Measurements from ENCODE around the gene MRPS24. TPM values are rescaled to one million over a fixed set of nuclear protein-coding genes. Genes with fewer than 3 reads are reported as not detected.
"Not testable (repeated sequence)": the region's sequence is repeated elsewhere in the genome, so short reads cannot be mapped to it uniquely, and the experiment has no call there.

MRPS24 gene
- total RNA-seq, 4 donors from 2014 or later: 65.1 to 111 (median 95.6) TPM

DNA sequence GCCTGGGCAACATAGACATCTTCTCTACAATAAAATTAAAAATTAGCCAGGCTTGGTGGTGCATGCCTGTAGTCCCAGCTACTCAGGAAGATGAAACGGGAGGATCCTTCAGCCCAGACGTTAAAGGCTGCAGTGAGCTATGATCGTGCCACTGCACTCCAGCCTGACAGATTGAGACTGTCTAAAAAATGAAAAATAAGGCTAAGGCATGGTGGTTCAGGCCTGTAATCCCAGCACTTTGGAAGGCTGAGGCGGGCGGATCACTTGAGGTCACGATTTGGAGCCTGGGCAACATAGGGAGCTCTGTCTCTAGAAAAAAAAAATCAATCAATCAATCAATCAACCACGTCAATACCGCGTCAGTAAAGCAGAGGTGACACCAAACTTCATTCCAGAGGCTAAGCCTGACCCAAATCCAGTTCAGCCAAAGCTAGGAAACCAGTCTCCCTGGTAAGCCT is 31.1 kb downstream of the MRPS24 start:
- WGBS: 68% methylated on average over 9 of the region's 9 CpGs
- peaks cover 11% of the 10 kb centered on the region for H3K4me1 ChIP-seq
- DNase-seq (ENCODE audit: low spot score in 2 of 2): no peak
- no peaks in the 10 kb centered on the region for H3K27me3 ChIP-seq
- H3K36me3 ChIP-seq: no peaks in the 10 kb centered on the region
- TF ChIP-seq EP300 (IDR thresholded peaks at IDR 0.05) (no peak), POLR2A (IDR thresholded peaks at IDR 0.05) (no peak)
- TF ChIP-seq, protein P1, sequence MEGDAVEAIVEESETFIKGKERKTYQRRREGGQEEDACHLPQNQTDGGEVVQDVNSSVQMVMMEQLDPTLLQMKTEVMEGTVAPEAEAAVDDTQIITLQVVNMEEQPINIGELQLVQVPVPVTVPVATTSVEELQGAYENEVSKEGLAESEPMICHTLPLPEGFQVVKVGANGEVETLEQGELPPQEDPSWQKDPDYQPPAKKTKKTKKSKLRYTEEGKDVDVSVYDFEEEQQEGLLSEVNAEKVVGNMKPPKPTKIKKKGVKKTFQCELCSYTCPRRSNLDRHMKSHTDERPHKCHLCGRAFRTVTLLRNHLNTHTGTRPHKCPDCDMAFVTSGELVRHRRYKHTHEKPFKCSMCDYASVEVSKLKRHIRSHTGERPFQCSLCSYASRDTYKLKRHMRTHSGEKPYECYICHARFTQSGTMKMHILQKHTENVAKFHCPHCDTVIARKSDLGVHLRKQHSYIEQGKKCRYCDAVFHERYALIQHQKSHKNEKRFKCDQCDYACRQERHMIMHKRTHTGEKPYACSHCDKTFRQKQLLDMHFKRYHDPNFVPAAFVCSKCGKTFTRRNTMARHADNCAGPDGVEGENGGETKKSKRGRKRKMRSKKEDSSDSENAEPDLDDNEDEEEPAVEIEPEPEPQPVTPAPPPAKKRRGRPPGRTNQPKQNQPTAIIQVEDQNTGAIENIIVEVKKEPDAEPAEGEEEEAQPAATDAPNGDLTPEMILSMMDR (IDR thresholded peaks at IDR 0.05): no peak
- no peak overlapping the region for H3K27ac ChIP-seq
- H3K4me3 ChIP-seq: peak overlapping the region; percentile 32
- no peaks in the 10 kb centered on the region for H3K9me3 ChIP-seq

DNA sequence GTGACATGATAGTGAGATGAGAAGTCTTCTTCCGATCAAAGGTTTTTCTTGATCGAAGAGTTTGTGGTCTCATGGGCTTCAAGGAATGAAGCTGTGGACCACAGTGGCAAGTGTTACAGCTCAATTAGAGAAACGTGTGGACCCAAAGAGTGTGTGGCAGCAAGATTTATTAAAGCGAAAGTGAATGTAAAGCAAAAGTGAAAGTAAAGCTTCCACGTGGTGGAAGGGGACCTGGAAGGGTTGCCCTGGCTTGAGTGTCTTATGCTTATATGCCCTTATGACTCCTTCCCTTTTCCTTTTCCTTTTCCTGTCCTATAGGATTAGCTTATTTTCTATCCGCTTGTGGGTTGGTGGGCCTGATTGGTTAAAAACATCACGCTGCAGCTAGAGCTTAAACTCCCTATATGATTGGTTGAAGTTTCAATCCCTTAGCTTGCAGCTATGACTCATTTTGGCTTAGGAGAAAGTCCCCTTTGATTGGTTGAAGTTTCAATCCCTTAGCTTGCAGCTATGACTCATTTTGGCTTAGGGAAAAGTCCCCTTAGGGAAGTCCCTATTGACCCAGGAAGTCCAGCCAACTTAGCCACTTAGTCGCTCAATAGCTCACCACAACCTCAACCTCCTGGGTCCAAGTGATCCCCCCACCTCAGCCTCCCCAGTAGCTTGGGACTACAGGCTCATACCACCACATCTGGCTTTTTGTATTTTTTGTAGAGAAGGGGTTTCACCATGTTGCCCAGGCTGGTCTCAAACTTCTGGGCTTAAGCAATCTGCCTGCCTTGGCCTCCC is 34.7 kb downstream of the MRPS24 start:
- DNase-seq (ENCODE audit: low spot score in 2 of 2): no peak
- WGBS: 63% methylated on average over 8 of the region's 8 CpGs
- H3K27me3 ChIP-seq: no peaks in the 10 kb centered on the region
- H3K4me1 ChIP-seq: peaks cover 11% of the 10 kb centered on the region
- H3K27ac ChIP-seq: no peak overlapping the region
- no peaks in the 10 kb centered on the region for H3K9me3 ChIP-seq
- TF ChIP-seq POLR2AphosphoS5 (IDR thresholded peaks at IDR 0.05) (no peak), POLR2A (IDR thresholded peaks at IDR 0.05) (no peak), EP300 (IDR thresholded peaks at IDR 0.05) (no peak)
- TF ChIP-seq, protein P1 (IDR thresholded peaks at IDR 0.05): no peak
- H3K36me3 ChIP-seq: no peaks in the 10 kb centered on the region
- H3K4me3 ChIP-seq: peak overlapping the region; percentile 26

DNA sequence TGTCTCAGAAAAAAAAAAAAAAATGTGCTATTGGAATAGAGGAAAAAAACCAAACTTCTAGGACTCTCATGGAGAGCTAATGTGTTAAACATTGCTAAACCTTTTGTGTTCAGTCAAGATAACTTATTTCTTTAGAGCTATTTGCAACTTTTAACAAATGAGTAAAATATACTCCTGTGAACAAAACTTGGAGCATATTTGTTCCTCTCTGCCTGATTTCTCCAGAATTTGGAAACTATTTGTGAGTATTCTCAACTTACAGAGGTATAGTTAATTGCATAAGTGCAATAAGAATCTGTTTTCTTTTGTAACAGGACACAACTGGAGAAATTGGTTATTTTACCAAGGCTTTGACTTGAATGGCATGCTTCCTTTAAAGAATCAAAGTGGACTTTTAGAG is 38.4 kb downstream of the MRPS24 start:
- not testable (repeated sequence) for H3K27ac ChIP-seq; H3K4me1 ChIP-seq; H3K9me3 ChIP-seq; H3K36me3 ChIP-seq; H3K4me3 ChIP-seq; DNase-seq (ENCODE audit: low spot score in 2 of 2)
- peaks cover 17% of the 10 kb centered on the region for H3K27me3 ChIP-seq

DNA sequence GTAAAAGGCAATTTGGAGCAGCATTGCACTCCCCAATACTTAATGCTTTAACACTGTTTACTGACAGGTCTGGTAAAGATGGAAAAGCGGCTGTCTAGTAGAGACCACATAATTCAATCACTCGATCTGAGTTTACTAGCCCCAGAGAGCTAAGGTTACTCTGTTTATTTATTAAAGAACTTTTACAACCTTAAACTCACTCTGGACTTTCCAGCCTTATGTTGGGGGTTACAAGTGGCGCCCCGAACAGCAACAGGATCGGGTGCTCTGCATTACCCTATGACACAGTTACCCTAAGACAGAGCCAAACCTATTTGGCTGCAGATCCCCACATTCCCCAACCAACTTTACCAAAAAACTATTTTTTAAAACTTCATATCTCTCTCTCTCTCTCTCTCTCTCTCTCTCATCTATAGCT is 43.9 kb downstream of the MRPS24 start:
- Histone ChIP-seq H3K4me1 (no peaks in the 10 kb centered on the region), H3K27ac (no peak overlapping the region), H3K36me3 (no peaks in the 10 kb centered on the region), H3K4me3 (no peak overlapping the region), H3K9me3 (no peaks in the 10 kb centered on the region), H3K27me3 (peaks cover 17% of the 10 kb centered on the region)
- 60% methylated on average over 5 of the region's 5 CpGs for WGBS
- TF ChIP-seq, protein P1 (IDR thresholded peaks at IDR 0.05): no peak
- TF ChIP-seq EP300 (IDR thresholded peaks at IDR 0.05) (no peak), POLR2A (IDR thresholded peaks at IDR 0.05) (no peak), POLR2AphosphoS5 (IDR thresholded peaks at IDR 0.05) (no peak)
- no peak for DNase-seq (ENCODE audit: low spot score in 2 of 2)

DNA sequence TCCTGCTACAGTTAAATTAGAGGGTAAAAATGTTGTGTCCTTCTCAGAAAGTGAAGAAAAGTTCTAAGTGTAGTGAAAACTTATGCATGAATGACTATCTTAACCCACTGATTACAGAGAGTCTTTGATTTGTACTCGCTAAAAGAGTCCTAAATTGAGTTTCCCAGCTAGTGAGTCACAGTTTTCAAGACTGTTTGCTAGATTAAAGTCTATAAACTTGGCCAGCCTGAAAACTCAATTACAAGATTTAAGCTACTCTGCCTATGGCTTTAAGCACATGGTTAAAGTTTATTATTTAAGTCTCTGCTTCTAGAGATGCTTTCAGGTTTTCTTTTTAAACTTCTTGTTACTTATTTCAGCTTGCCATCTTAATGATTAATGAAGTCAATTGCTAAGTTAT is 44.4 kb downstream of the MRPS24 start:
- no peak for DNase-seq (ENCODE audit: low spot score in 2 of 2)
- Histone ChIP-seq H3K27me3 (peaks cover 17% of the 10 kb centered on the region), H3K4me3 (no peak overlapping the region), H3K9me3 (no peaks in the 10 kb centered on the region), H3K36me3 (no peaks in the 10 kb centered on the region), H3K27ac (no peak overlapping the region), H3K4me1 (no peaks in the 10 kb centered on the region)
- WGBS: 0% methylated on average over 1 of the region's 1 CpG
- no peak for TF ChIP-seq POLR2A (IDR thresholded peaks at IDR 0.05)
- no peak for TF ChIP-seq POLR2AphosphoS5 (IDR thresholded peaks at IDR 0.05)
- TF ChIP-seq, protein P1 (IDR thresholded peaks at IDR 0.05): no peak
- TF ChIP-seq EP300 (IDR thresholded peaks at IDR 0.05): no peak

DNA sequence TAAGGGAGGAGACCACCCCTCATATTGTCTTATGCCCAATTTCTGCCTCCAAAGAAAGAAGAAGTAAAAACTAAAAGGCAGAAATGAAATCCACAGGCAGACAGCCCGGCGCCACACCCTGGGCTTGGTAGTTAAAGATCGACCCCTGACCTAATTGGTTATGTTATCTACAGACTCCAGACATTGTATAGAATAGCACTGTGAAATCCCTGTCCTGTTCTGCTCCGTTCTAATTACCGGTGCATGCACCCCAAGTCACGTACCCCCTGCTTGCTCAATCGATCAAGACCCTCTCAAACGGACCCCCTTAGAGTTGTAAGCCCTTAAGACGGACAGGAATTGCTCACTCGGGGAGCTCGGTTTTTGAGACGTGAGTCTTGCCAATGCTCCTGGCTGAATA is 44.8 kb downstream of the MRPS24 start:
- H3K27ac ChIP-seq; H3K4me3 ChIP-seq; DNase-seq (ENCODE audit: low spot score in 2 of 2); H3K4me1 ChIP-seq; H3K36me3 ChIP-seq; H3K9me3 ChIP-seq: not testable (repeated sequence)
- 70% methylated on average over 12 of the region's 12 CpGs for WGBS
- peaks cover 17% of the 10 kb centered on the region for H3K27me3 ChIP-seq

All from suprapubic skin (tissue), 4 donors.